ENCODE results near the gene HOXD8. TPM values are rescaled to one million over a fixed set of nuclear protein-coding genes. Genes with fewer than 3 reads are reported as not detected.

The HOXD8 gene
- total and polyA plus RNA-seq, 4 donors, result 0.34 to 1.6 (median 1.0) TPM

- no peak overlapping the region for H3K27ac ChIP-seq (ENCODE audit: low read depth in 1 of 2, low read length in 1 of 2)
- peaks cover 0 to 27% (median 0%) of the 10 kb centered on the region in 4 donors for H3K9me3 ChIP-seq (ENCODE audit: control insufficient read depth in 4 of 4, insufficient read depth in 3 of 4, low read length in 3 of 4)
- no peak overlapping the region for H3K9ac ChIP-seq (ENCODE audit: insufficient read depth in 1 of 2, low read length in 2 of 2)
- DNase-seq (peak in 2 of 3 donors; percentile 47 to 55), ATAC-seq (ENCODE audit: insufficient read depth, low FRiP score) (no peak)
- TF ChIP-seq, protein P1, sequence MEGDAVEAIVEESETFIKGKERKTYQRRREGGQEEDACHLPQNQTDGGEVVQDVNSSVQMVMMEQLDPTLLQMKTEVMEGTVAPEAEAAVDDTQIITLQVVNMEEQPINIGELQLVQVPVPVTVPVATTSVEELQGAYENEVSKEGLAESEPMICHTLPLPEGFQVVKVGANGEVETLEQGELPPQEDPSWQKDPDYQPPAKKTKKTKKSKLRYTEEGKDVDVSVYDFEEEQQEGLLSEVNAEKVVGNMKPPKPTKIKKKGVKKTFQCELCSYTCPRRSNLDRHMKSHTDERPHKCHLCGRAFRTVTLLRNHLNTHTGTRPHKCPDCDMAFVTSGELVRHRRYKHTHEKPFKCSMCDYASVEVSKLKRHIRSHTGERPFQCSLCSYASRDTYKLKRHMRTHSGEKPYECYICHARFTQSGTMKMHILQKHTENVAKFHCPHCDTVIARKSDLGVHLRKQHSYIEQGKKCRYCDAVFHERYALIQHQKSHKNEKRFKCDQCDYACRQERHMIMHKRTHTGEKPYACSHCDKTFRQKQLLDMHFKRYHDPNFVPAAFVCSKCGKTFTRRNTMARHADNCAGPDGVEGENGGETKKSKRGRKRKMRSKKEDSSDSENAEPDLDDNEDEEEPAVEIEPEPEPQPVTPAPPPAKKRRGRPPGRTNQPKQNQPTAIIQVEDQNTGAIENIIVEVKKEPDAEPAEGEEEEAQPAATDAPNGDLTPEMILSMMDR (IDR thresholded peaks at IDR 0.05; ENCODE audit: control extremely low read depth, extremely low read depth), result no peak
- no peaks in the 10 kb centered on the region for H3K36me3 ChIP-seq (ENCODE audit: control insufficient read depth in 4 of 4, insufficient read depth in 4 of 4, low read length in 4 of 4)
- peaks cover 0 to 30% (median 7%) of the 10 kb centered on the region in 5 donors for H3K4me1 ChIP-seq (ENCODE audit: control insufficient read depth in 5 of 5, insufficient read depth in 5 of 5, low read length in 5 of 5)
- peaks cover 8 to 95% (median 92%) of the 10 kb centered on the region in 3 donors for H3K27me3 ChIP-seq (ENCODE audit: control insufficient read depth in 3 of 3, insufficient read depth in 3 of 3, low read length in 2 of 3)
- H3K4me3 ChIP-seq, result no peak overlapping the region
- 6 to 9% methylated on average over 50 to 66 of the region's 66 CpGs for WGBS, 2 donors
These were observed 46.4 kb upstream of the HOXD8 start for GRCh38 chr2:176082824-176083751.

GRCh38 chr2:176083796-176084261, 45.7 kb upstream of the HOXD8 start, which contains the start of gene EVX2:
Gene EVX2 (minus strand): TSS chr2:176083962. CDS start chr2:176083776, 186 bp downstream.
- Histone ChIP-seq H3K27ac (ENCODE audit: low read depth in 1 of 2, low read length in 1 of 2) (no peak within 1 kb of the TSS), H3K9ac (ENCODE audit: insufficient read depth in 1 of 2, low read length in 2 of 2) (no peak within 1 kb of the TSS), H3K27me3 (ENCODE audit: control insufficient read depth in 3 of 3, insufficient read depth in 3 of 3, low read length in 2 of 3) (peaks cover 8 to 95% (median 92%) of the 10 kb centered on the region in 3 donors), H3K9me3 (ENCODE audit: control insufficient read depth in 4 of 4, insufficient read depth in 3 of 4, low read length in 3 of 4) (peaks cover 0 to 27% (median 0%) of the 10 kb centered on the region in 4 donors), H3K4me1 (ENCODE audit: control insufficient read depth in 5 of 5, insufficient read depth in 5 of 5, low read length in 5 of 5) (peaks cover 0 to 36% (median 7%) of the 10 kb centered on the region in 5 donors), H3K36me3 (ENCODE audit: control insufficient read depth in 4 of 4, insufficient read depth in 4 of 4, low read length in 4 of 4) (no peaks in the 10 kb centered on the region), H3K4me3 (no peak within 1 kb of the TSS)
- ATAC-seq (ENCODE audit: insufficient read depth, low FRiP score), result no peak
- peak in 2 of 3 donors; percentile 12 to 29 for DNase-seq
- WGBS, 2 donors, result 13 to 17% methylated on average over 27 of the region's 27 CpGs
- TF ChIP-seq, protein P1 (IDR thresholded peaks at IDR 0.05; ENCODE audit: control extremely low read depth, extremely low read depth), result no peak

GRCh38 chr2:176084611-176085119, 44.8 kb upstream of the HOXD8 start:
- Histone ChIP-seq H3K4me3 (no peak overlapping the region), H3K27ac (ENCODE audit: low read depth in 1 of 2, low read length in 1 of 2) (no peak overlapping the region), H3K36me3 (ENCODE audit: control insufficient read depth in 4 of 4, insufficient read depth in 4 of 4, low read length in 4 of 4) (no peaks in the 10 kb centered on the region), H3K4me1 (ENCODE audit: control insufficient read depth in 5 of 5, insufficient read depth in 5 of 5, low read length in 5 of 5) (peaks cover 0 to 30% (median 7%) of the 10 kb centered on the region in 5 donors), H3K9ac (ENCODE audit: insufficient read depth in 1 of 2, low read length in 2 of 2) (no peak overlapping the region), H3K27me3 (ENCODE audit: control insufficient read depth in 3 of 3, insufficient read depth in 3 of 3, low read length in 2 of 3) (peaks cover 8 to 95% (median 92%) of the 10 kb centered on the region in 3 donors), H3K9me3 (ENCODE audit: control insufficient read depth in 4 of 4, insufficient read depth in 3 of 4, low read length in 3 of 4) (peaks cover 0 to 24% (median 0%) of the 10 kb centered on the region in 4 donors)
- TF ChIP-seq, protein P1 (IDR thresholded peaks at IDR 0.05; ENCODE audit: control extremely low read depth, extremely low read depth), result no peak
- ATAC-seq (ENCODE audit: insufficient read depth, low FRiP score) (no peak), DNase-seq (peak in 2 of 3 donors; percentile 23 to 59)
- WGBS, 2 donors, result 5 to 7% methylated on average over 26 of the region's 26 CpGs

Data from lung (tissue), 12 donors.